ENCODE data around the gene CELSR1.

The CELSR1 gene

DNA sequence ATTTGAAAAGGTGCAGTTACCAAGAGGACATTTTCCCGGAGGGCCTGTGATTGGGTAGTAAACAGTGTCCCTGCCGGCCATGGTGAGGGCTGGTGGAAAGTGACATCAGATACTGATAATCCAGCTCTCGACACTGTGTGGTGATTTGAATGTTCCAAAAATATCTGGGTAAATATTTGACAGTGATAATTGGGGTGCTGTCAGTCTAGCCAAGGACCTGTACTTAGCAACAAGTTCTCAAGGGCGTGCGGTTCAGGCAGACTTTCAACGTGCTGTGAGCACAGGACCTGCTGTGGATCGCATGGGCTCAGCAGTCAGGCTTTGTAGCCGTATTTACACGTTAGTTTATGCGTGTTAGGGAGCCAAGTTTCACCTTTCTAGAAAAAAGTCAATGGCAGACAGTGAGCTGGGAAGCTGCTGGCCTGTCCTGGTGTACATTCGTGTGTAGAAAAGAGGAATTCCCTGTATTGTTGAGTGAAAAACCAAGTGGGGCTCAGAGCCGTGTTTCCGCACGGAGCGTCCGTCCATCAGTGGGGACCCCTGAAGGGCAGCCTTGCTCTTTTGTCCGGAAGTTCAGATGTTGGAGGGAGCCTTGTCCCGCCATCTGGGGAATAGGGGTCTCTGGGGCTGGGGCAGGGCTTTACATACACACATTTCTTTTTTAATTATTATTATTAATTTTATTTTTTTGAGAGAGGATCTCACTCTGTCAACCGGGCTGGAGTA is 190.6 kb downstream of the CELSR1 start:
- no peak for DNase-seq

DNA sequence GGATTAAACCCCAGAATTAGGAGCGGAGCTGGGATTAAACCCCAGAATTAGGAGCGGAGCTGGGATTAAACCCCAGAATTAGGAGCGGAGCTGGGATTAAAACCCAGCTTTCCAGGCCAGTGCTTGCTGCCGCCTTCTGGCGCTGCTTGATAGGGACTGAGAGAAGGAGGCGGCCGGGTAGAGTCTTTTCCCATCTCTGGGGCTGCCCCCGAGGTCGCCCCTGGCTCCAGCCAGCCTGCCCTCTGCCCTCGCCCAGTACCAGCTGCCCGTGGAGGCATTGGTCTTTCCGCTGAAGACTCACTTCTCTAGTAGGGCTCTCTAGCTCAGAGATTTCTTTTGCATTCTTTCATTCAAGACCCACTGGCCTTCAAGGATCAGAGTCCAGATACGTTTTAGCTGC is 196.7 kb downstream of the CELSR1 start:
- DNase-seq: no peak

- no peak for DNase-seq
Observed at GRCh38 chr22:46339956-46340355, 197.5 kb downstream of the CELSR1 start.

DNA sequence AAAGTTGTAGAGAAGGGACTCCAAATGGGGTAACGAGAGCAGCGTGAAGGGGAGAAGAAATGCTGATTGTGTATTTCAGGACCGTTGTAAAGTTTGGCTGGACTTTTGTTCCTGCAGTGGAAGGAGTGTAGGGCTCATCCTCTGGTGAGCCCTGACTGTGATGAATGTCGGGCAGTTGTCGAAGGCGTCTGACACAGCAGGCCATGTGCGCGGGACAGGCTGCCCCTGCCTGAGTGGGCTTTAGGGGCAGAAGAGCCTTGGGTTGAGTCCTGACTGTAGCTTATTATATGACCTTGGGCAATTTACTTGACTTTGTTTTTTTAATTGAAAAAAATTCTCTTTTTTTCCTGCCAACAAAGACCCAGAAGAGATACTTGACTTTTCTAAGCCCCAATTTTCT is 198.8 kb downstream of the CELSR1 start:
- no peak for DNase-seq

- no peak for DNase-seq
Observed at GRCh38 chr22:46337870-46338269, 199.6 kb downstream of the CELSR1 start.

DNA sequence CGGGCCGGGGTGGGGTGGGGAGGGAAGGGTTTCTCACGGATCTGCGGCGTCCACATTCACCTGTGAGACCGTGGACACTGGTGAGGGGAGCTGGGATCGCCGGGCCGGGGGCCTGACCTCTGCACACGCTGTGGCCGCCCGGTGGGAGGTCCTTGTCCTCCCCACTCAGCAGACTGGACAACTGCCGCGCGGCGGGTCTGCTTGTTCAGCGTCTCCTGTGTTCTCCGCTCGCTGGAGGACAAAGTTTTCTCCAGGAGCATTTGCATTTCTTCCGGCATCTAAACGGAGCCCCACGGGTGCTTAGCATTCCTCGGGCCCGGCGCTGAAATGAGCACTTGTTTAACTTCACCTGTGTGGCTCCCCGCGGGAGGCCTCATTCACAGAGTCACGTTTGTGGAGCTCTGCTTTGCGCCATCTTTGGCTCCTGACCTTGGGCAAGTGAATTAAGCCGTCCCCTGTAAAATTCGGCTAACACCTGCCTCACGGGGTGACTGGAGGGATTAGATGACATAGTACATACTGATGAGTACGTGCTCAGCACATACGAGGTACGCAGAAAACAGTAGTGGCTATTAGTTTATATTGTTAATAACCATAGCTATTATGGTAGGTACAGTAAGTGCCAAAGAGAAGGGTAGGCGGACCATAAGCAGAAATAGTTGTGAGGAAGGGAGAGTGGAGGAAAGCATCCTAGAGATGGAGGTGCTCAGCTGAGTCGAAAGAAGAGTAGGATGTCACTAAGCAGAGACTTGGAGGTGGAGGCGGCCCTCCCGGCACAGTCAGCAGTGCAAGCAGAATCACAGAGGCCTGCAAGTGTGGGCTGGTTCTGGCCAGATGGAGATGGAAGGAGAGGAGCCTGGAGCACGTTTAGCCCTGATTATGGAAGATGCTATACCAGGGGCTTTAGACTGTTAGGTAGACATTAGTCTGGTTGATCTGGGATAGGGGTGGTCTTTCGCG is 201.0 kb downstream of the CELSR1 start:
- no peak for DNase-seq

DNA sequence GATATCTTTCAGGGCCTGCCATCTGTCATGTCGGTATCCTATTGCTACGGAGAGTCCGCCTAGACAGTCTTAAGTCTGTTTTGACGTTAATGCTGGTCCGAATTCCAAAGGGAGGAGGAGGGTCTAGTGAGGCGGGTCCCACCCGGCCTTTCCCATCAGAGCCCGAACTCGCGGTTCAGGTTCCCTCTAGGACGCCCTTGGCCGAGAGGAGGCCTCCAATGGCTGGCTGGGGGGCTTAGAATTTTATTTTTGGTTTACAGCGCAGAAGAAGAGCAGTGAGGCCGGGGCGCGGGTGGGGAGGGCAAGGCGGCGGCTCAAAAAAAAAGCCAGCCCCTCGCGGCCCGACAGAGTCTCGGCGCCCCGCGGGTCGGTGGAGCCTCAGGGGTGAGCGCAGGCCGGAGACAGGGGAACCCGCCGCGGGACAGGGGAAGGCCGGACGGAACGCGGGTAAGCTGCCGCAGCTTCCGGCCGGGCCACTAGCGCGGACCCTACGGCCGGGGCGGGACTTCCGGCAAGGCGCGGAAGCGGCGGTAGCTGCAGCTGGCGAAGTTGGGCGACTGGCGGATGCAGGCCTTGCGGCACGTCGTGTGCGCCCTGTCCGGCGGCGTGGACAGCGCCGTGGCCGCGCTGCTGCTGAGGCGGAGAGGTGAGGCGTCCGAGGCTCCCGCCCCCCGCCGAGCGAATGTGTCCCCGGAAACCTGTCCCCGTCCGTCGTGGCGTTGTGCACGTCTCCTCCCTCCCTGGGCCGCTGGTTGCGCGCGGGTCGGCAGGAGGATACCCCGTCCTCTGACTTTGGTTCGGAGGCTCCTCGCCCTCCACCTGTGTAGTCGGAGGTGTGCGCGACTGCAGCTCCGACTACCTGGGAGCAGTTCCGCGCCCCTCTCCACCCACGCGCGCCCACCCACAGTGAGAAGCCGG is 202.0 kb downstream of the CELSR1 start, which contains the start of gene TRMU:
Gene TRMU, plus strand, starts transcription at position 514 of the 918 bp plus-strand sequence. Its CDS starts 51 bp downstream, at position 565.
- peak; percentile 52 to 55 for DNase-seq

DNA sequence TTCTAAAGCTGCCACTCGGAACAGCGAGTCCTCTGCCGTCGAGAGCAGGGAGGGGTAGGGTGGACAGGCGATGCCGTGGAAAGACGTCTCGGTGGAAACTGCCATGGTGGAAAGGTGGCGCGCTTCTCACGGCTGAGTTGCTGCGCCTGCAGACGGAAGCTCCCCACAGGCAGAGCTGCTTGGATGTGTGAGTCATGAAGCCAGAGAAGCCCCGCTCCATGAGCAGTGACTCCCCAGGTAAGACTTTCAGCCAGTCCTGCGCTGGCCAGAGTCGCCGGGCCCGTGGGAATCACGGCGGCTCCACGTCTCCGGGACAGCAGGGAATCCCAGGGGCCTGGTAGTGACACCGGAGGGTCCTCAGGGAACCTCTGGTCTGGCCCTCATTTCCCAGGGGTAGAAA is 205.9 kb downstream of the CELSR1 start:
- DNase-seq: no peak

- no peak for DNase-seq
Observed at GRCh38 chr22:46330426-46330825, 207.0 kb downstream of the CELSR1 start.

DNA sequence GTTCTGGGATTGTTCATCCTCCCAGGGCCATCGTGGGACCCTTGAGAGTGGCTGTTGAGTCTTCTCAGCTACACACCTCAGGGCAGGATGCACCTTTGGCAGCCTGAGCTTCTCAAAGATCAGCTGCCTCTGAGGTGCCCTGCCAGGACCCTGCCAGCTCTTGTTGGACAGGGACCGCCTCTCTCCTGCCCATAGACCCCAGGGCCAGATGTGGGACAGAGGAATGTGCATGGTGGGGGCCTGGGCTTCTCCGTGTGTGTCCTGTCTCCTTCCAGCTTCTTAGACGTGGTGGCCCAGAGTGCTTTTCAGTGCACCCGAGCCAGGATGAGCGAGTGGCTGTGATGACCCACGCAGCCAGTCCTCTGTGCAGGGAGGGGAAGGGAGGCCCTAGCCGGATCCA is 207.8 kb downstream of the CELSR1 start:
- no peak for DNase-seq

DNA sequence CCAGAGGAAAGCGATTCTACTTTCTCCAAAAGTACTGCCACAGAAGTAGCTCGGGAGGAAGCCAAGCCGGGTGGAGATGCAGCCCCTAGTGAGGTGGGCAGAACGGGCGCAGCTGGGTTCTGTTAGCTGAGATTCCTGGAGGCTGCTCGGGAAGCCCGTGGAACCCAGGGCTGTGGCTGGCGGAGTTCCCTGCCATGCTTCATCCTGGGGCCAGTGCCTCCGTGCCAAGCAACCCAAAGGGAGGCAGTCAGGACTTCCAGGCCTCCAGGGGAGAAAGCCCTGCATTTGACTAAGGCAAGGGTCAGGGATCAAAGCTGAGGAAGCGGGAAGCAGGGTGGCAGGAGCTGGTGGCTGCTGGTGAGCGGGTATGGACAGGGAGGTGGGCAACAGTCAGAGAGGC is 208.6 kb downstream of the CELSR1 start:
- no peak for DNase-seq

DNA sequence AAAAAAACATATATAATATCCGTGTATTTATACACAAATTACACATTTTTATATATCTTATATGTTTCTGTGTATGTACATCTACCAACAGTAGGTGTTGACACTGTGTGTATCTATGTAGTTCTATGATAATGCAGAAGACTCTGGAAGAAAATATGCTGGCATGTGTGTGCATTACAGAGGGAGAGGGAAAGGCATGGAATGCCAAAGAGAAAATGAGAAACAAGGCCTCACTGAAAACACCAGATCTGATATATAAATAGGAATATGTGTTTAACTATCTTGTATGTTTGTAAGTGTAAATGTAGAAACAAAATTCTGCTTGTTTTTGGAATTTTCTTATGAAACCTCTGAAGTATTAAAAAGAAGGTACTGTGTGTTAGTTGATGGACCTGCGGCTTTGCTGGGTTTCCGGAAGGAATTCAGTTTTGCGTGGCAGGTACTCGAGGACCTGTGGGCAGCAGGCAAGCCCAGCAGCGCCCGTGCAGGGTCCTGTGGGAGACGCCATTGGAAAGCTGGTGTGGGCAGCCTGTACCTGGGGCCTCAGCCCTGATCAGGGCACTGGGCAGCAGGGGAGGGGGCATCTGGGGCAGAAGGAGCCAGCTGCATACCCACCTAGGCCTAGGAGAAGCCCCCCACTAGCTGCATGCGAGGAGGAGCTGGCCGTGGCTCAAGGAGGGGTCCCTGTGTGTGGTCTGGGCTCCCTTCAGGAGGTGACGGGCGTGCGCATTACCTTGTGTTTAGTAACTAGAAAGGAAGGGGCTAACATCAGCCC is 209.5 kb downstream of the CELSR1 start:
- no peak for DNase-seq

GRCh38 chr22:46326066-46326680 is 211.2 kb downstream of the CELSR1 start:
- no peak for DNase-seq

DNA sequence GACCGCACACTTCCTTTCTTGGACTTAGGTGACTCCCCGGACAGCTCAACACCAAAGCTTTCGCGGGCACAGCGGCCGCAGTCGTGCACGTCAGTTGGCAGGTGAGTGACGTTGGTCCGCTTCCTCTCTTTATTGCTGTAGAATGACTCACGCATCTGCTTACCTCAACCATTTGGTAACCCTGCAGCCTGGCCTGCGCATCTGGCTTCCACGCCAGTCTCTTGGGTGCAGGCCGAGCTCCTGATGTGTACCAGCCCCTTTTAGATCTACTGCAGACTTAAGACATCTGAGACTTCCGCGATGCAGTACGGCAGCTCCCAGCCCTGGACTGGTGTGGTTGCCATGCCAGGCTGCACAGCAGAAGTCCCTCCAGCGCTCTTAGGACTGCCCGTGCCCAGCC is 214.3 kb downstream of the CELSR1 start:
- DNase-seq: no peak

GRCh38 chr22:46322711-46323110 is 214.7 kb downstream of the CELSR1 start:
- DNase-seq: no peak

DNA sequence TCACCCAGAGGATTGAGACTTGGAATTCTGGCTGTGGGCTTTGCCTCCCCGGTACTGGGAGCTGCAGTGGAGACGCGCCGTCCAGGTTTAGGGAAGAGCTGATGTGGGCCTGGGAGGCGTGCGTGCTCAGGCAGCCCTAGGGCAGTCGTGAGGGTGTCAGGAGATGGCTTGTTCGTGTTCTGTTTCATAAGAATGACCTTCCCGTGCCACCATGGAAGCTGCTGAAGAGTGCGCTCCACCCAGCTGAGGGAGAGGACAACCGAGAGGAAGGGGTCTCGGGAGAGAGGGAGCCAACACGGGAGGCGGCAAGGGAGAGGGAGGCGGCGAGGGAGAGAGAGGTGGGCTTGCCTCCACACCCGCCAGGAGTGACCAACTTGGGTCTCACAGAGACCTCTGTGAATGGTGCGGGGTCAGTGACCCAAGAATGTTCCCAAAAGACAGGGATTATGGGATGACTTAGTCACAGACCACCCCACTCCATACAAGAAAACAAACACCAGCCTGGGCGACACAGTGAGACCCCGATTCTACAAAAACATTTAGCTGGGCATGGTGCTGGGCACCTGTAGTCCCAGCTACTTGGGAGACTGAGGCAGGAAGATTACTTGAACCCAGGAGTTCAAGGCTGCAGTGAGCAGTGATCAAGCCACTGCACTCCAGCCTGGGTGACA is 216.6 kb downstream of the CELSR1 start:
- DNase-seq: no peak

- DNase-seq: no peak
Observed at GRCh38 chr22:46320166-46320710, 217.2 kb downstream of the CELSR1 start.

DNA sequence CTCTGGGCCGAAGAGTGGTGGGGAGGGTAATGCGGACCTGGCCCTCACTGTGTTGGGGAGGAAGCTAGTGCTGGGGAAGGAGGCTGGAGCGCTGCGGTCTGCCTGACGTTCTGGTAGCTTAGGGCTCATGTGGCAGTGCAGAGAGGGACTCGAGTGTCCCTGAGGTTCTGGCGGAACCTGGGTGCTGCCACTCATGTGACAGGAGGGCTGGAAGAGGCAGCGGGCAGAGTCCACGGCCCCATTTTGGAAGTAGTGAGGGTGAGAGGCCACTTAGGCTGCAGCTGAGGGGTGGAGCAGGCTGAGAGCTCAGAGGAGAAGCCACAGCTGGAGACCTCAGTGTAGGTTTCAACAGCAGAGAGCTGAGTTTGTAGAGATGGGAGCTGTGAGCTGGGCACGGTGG is 218.1 kb downstream of the CELSR1 start:
- DNase-seq: no peak

DNA sequence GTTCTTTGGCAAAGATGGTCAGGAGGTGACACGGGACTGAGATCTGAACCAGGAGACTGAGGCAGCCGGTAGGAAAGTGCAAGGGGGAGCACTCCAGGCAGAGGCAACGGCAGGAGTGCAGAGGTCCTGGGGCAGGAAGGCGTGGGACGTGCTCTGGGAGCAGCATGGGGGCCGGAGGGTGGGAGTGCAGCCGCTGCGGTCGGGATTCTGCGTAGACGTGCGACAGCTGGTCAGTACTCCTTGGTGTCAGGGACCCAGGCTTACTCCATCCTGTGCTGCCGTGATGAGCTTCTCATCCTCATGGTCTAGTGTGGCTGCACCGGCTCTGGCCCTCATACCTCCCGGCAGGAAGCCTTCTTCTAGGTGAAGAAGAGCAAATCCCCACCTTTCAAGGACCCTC is 218.8 kb downstream of the CELSR1 start:
- DNase-seq: no peak

GRCh38 chr22:46317646-46318045 is 219.8 kb downstream of the CELSR1 start:
- DNase-seq: no peak

DNA sequence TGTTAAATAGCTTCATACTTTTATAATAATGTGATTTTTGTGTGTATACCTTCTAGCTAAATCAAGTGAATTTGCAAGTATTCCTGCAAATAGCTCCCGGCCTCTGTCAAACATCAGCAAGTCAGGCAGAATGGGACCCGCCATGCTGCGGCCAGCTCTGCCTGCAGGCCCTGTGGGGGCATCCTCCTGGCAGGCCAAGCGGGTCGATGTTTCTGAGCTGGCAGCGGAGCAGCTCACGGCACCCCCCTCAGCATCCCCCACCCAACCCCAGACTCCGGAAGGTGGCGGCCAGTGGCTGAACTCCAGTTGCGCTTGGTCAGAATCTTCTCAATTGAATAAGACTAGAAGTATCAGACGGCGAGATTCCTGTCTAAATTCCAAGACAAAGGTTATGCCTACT is 221.4 kb downstream of the CELSR1 start:
- DNase-seq: no peak

All from activated CD4-positive, alpha-beta T cell treated with anti-CD3 and anti-CD28 coated beads, Interleukin-2, amount 50 U/mL, for 4 hours (primary cell).